SK-N-SH (cell line): ENCODE measurements around the gene CACNA2D1. TPM values are rescaled to one million over a fixed set of nuclear protein-coding genes. Genes with fewer than 3 reads are reported as not detected.

Experiments
- CTCF ChIA-PET: fragments of 300-600, 350-600 bp; formaldehyde crosslinking; extraction: SDS; loops from one replicate; lab custom pipeline; 2021; lab: Yijun Ruan, JAX
- POLR2A ChIA-PET: fragments of 350-600 bp; sonication (Branson Sonifier 250); formaldehyde crosslinking; extraction: SDS; loops from one replicate; lab custom pipeline; 2020; ENCODE audit warnings: antibody characterized with exemption, inconsistent platforms; lab: Yijun Ruan, JAX
- DNase-seq: peaks from one replicate; pipeline ENCODE4 v3.0.0; 2012
- H2AFZ ChIP-seq: fragments of 200-600 bp; sonication (generic); 2 replicates; pipeline ENCODE4 v1.8.1; 2016; ENCODE audit warnings: antibody characterized with exemption, mild to moderate bottlenecking, low read depth
- H3F3A ChIP-seq: fragments of 200-600 bp; sonication (generic); replicated peaks from 2 replicates; pipeline ENCODE3; 2016; ENCODE audit warnings: antibody characterized with exemption, mild to moderate bottlenecking; ENCODE audit not compliant: insufficient read depth
- H3K27ac ChIP-seq, 2 experiments: fragments of 200-500 bp in 1 of 2; fragments of 200-600 bp in 1 of 2; sonication (Bioruptor generic) in 1 of 2; sonication (generic), shearing (Covaris generic) in 1 of 2; 2 replicates each; pipeline versions ENCODE4 v1.5.1 to v1.6.1; 2014 to 2016; ENCODE audit warnings: low read depth in 2 of 2, inconsistent platforms in 1 of 2, low read length in 1 of 2, mild to moderate bottlenecking in 1 of 2, mixed read lengths in 1 of 2
- H3K27me3 ChIP-seq: fragments of 200-600 bp; sonication (generic), shearing (Covaris generic); 2 replicates; pipeline ENCODE4 v1.6.1; 2016; ENCODE audit warnings: mixed run types; ENCODE audit not compliant: insufficient read depth
- H3K36me3 ChIP-seq, 2 experiments: fragments of 200-500 bp in 1 of 2; fragments of 200-600 bp in 1 of 2; sonication (Bioruptor generic) in 1 of 2; sonication (generic) in 1 of 2; replicated peaks in 1 of 2; 2 replicates each; pipeline versions ENCODE3 to v1.5.1; 2014 to 2016; ENCODE audit warnings: low read length in 1 of 2, mild to moderate bottlenecking in 1 of 2; ENCODE audit not compliant: insufficient read depth in 2 of 2, control insufficient read depth in 1 of 2
- H3K4me1 ChIP-seq, 2 experiments: fragments of 200-500 bp in 1 of 2; fragments of 200-600 bp in 1 of 2; sonication (Bioruptor generic) in 1 of 2; sonication (generic), shearing (Covaris generic) in 1 of 2; 2 replicates each; pipeline versions ENCODE4 v1.5.1 to v1.6.1; 2014 to 2016; ENCODE audit warnings: low read depth in 1 of 2, low read length in 1 of 2, mixed run types in 1 of 2; ENCODE audit not compliant: insufficient read depth in 2 of 2, control insufficient read depth in 1 of 2
- H3K4me2 ChIP-seq: fragments of 200-600 bp; sonication (generic), shearing (Covaris generic); 2 replicates; pipeline ENCODE4 v1.6.1; 2017; ENCODE audit warnings: mixed run types
- H3K4me3 ChIP-seq, 2 experiments: fragments of 200-500 bp in 1 of 2; fragments of 200-600 bp in 1 of 2; sonication (Bioruptor generic) in 1 of 2; sonication (generic), shearing (Covaris generic) in 1 of 2; 2 replicates each; pipeline versions ENCODE4 v1.5.1 to v1.8.1; 2014 to 2016; ENCODE audit warnings: low read depth in 2 of 2, inconsistent platforms in 1 of 2, low read length in 1 of 2, mild to moderate bottlenecking in 1 of 2, mixed read lengths in 1 of 2, moderate library complexity in 1 of 2
- H3K79me2 ChIP-seq: fragments of 200-600 bp; sonication (generic); 2 replicates; pipeline ENCODE4 v1.8.1; 2017; ENCODE audit warnings: mild to moderate bottlenecking; ENCODE audit not compliant: insufficient read depth
- H3K9ac ChIP-seq: fragments of 200-600 bp; sonication (generic); 2 replicates; pipeline ENCODE4 v1.6.1; 2017; ENCODE audit warnings: mixed run types
- H3K9me2 ChIP-seq: fragments of 200-600 bp; sonication (generic); 2 replicates; pipeline ENCODE4 v1.6.1; 2017; ENCODE audit warnings: mixed run types
- H3K9me3 ChIP-seq: fragments of 200-600 bp; sonication (generic); 2 replicates; pipeline ENCODE4 v1.6.1; 2017; ENCODE audit warnings: mixed run types, mild to moderate bottlenecking, moderate library complexity
- H4K20me1 ChIP-seq: fragments of 200-600 bp; sonication (generic); 2 replicates; pipeline ENCODE4 v1.6.1; 2017; ENCODE audit warnings: mild to moderate bottlenecking, mixed run types; ENCODE audit not compliant: insufficient read depth
- CHD2 ChIP-seq: fragments of 150-350 bp; IDR thresholded peaks from 2 replicates; pipeline ENCODE4 v1.6.1; 2018; ENCODE audit warnings: low read length; ENCODE audit not compliant: partially characterized antibody
- ELF1 ChIP-seq: IDR thresholded peaks from 2 replicates; pipeline ENCODE4 v1.4.0; 2012
- EZH2phosphoT487 ChIP-seq: fragments of 200-600 bp; sonication (generic); IDR thresholded peaks from 2 replicates; pipeline ENCODE4 v1.6.1; 2017; ENCODE audit warnings: low read depth, mixed run types, mild to moderate bottlenecking, antibody characterized with exemption, moderate library complexity, borderline replicate concordance
- FOSL2 ChIP-seq: IDR thresholded peaks from 2 replicates; pipeline ENCODE4 v1.4.0; 2012; ENCODE audit warnings: low read depth, mild to moderate bottlenecking, moderate library complexity, borderline replicate concordance
- GATA2 ChIP-seq: sonication (generic); formaldehyde crosslinking; IDR thresholded peaks from 2 replicates; pipeline ENCODE4 v1.5.0; 2020; ENCODE audit warnings: mild to moderate bottlenecking, missing genetic modification reagents
- MXI1 ChIP-seq: IDR thresholded peaks from 2 replicates; pipeline ENCODE4 v1.6.1; 2012; ENCODE audit warnings: mild to moderate bottlenecking, low read depth, low read length, improper control_type of control experiment
- POLR2AphosphoS5 ChIP-seq: IDR thresholded peaks from 2 replicates; pipeline ENCODE4 v1.6.1; 2012; ENCODE audit warnings: low read depth, low read length
- RAD21 ChIP-seq: IDR thresholded peaks from 2 replicates; pipeline ENCODE4 v1.6.1; 2012; ENCODE audit warnings: mild to moderate bottlenecking, low read length
- RCOR1 ChIP-seq: fragments of 150-350 bp; IDR thresholded peaks from 2 replicates; pipeline ENCODE4 v1.6.1; 2017; ENCODE audit warnings: antibody characterized with exemption, low read length
- RFX5 ChIP-seq: IDR thresholded peaks from 2 replicates; pipeline ENCODE4 v1.6.1; 2012; ENCODE audit warnings: mild to moderate bottlenecking, improper control_type of control experiment, low read length
- RXRA ChIP-seq: IDR thresholded peaks from 2 replicates; pipeline ENCODE4 v1.4.0; 2012; ENCODE audit warnings: low read depth, mild to moderate bottlenecking, borderline replicate concordance
- SIN3A ChIP-seq: IDR thresholded peaks from 2 replicates; pipeline ENCODE4 v1.6.1; 2012; ENCODE audit warnings: low read depth, mild to moderate bottlenecking, low read length, moderate library complexity, borderline replicate concordance
- SMC3 ChIP-seq: IDR thresholded peaks from 2 replicates; pipeline ENCODE4 v1.6.1; 2012; ENCODE audit warnings: low read depth, low read length, improper control_type of control experiment
- TCF12 ChIP-seq: IDR thresholded peaks from 2 replicates; pipeline ENCODE4 v1.4.0; 2012
- WGBS: methylation state at CpG from one replicate; pipeline ENCODE4 v1.1.6; 2017; ENCODE audit warnings: low lambda C conversion rate; 5-methylcytosine and 5-hydroxymethylcytosine counted together
- polyA plus RNA-seq, 3 experiments: library from polyadenylated mRNA; depleted of rRNA; stranded (reverse); fragments of >200 nt; gene quantifications; 2 replicates each; pipeline ENCODE4 v1.2.3, GENCODE V29; 2012
- TF ChIP-seq, protein P1 (sequence below): IDR thresholded peaks from 2 replicates; pipeline ENCODE4; 2012
- TF ChIP-seq, protein P2 (sequence below): fragments of 150-350 bp; IDR thresholded peaks from 2 replicates; pipeline ENCODE4 v1.6.1; 2016; ENCODE audit warnings: mild to moderate bottlenecking, low read depth, low read length
- TF ChIP-seq, protein P3 (sequence below): IDR thresholded peaks from 2 replicates; pipeline ENCODE4 v1.4.0; 2012; ENCODE audit warnings: low read depth
- TF ChIP-seq, protein P4 (sequence below): fragments of 200-600 bp; sonication (generic); IDR thresholded peaks from 2 replicates; pipeline ENCODE4 v1.6.1; 2017; ENCODE audit warnings: antibody characterized with exemption, mild to moderate bottlenecking, moderate library complexity

CACNA2D1 gene
- polyA plus RNA-seq, 1 of the 3 experiments (the other 2 are of a cell fraction): 3.4 TPM

DNA sequence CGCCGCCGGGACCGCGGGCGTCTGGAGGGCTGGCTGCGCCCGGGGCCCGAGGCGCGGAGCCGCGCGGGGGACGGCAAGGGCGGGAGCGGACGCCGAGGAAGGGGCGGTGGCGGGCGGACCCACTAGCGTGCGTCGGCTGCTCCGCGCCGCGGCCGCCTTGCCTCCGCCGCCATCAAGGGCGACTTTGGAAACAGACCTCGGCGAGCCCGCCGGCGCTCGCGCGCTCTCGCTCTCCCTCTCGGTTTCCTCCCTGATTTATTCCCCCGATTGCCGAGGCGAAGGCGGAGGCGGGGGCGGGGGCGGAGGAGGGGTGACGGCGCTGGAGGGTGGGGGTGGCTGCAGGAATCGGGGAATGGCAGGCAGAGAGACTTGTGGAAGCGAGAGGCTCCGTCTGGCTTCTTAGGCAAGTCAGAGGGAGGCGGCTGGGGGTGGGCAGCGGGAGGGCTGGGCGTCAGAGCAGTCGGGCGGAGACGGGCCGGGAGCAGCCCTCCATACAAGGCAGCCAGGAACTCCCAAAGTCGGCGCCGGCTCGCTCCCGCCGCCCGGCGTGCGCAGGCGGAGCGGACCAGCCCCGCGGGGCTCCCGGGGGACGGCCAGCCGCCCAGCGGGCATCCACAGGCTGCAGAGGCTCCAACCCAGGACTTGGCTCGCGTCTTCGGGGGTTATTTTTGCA, at the start of gene CACNA2D1 (continued):
- TF ChIP-seq, protein P1, sequence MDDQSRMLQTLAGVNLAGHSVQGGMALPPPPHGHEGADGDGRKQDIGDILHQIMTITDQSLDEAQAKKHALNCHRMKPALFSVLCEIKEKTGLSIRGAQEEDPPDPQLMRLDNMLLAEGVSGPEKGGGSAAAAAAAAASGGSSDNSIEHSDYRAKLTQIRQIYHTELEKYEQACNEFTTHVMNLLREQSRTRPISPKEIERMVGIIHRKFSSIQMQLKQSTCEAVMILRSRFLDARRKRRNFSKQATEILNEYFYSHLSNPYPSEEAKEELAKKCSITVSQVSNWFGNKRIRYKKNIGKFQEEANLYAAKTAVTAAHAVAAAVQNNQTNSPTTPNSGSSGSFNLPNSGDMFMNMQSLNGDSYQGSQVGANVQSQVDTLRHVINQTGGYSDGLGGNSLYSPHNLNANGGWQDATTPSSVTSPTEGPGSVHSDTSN: no peak
- TF ChIP-seq GATA2 (CRISPR knock-in tag): peak; percentile 44; the same call in 1 of the 2 replicates
- TF ChIP-seq FOSL2: no peak
- TF ChIP-seq, protein P2, sequence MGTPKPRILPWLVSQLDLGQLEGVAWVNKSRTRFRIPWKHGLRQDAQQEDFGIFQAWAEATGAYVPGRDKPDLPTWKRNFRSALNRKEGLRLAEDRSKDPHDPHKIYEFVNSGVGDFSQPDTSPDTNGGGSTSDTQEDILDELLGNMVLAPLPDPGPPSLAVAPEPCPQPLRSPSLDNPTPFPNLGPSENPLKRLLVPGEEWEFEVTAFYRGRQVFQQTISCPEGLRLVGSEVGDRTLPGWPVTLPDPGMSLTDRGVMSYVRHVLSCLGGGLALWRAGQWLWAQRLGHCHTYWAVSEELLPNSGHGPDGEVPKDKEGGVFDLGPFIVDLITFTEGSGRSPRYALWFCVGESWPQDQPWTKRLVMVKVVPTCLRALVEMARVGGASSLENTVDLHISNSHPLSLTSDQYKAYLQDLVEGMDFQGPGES: no peak
- peak; percentile 3 for TF ChIP-seq CHD2
- TF ChIP-seq, protein P3, sequence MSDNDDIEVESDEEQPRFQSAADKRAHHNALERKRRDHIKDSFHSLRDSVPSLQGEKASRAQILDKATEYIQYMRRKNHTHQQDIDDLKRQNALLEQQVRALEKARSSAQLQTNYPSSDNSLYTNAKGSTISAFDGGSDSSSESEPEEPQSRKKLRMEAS: no peak; the same call in 1 of the 2 replicates
- TF ChIP-seq SIN3A: peak; percentile 79; the same call in 1 of the 2 replicates
- no peak for TF ChIP-seq EZH2phosphoT487
- peak; percentile 8; the same call in 1 of the 2 replicates for TF ChIP-seq ELF1
- no peak for TF ChIP-seq MXI1

DNA sequence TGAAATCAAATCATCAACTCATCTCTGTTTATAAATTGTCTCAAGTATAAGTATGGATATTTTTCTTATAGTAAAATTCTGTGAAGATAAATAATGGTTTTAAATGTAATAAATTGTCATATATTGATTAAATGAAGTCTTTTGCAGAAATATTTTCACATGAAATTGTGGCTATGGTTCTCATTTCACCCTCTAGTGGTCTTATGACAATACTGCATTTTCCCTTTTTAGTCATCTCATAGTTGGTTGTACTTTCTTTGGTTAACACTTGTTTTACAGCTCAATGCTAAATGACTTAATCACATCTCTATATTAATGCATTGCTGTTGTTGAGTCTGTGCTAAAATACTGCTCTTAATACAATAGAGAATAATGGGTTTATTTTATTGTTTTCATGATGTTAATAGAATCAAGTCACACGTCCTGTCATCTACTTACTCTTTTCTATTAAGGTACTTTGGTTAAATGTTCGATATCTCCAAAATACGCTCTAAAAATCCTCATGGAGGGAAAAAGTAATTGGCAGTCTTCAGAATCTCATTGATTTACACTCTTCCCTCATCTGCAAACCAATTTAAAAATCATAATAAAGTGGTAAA, 38.0 kb upstream of the CACNA2D1 start:
- TF ChIP-seq, protein P4, sequence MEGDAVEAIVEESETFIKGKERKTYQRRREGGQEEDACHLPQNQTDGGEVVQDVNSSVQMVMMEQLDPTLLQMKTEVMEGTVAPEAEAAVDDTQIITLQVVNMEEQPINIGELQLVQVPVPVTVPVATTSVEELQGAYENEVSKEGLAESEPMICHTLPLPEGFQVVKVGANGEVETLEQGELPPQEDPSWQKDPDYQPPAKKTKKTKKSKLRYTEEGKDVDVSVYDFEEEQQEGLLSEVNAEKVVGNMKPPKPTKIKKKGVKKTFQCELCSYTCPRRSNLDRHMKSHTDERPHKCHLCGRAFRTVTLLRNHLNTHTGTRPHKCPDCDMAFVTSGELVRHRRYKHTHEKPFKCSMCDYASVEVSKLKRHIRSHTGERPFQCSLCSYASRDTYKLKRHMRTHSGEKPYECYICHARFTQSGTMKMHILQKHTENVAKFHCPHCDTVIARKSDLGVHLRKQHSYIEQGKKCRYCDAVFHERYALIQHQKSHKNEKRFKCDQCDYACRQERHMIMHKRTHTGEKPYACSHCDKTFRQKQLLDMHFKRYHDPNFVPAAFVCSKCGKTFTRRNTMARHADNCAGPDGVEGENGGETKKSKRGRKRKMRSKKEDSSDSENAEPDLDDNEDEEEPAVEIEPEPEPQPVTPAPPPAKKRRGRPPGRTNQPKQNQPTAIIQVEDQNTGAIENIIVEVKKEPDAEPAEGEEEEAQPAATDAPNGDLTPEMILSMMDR: peak; percentile 98
- TF ChIP-seq RFX5: no peak
- no peak for TF ChIP-seq RCOR1
- TF ChIP-seq RAD21: peak; percentile 88
- peak; percentile 89 for TF ChIP-seq SMC3
- TF ChIP-seq POLR2AphosphoS5: no peak
- TF ChIP-seq TCF12: no peak
- no peak for TF ChIP-seq RXRA
- TF ChIP-seq, protein P2: no peak
- no peak overlapping the region for H3K4me2 ChIP-seq
- no peaks in the 10 kb centered on the region for H3K9me2 ChIP-seq
- H3K79me2 ChIP-seq: no peaks in the 10 kb centered on the region
- no peak overlapping the region for H2AFZ ChIP-seq
- no peak overlapping the region for H3K27ac ChIP-seq
- no peaks in the 10 kb centered on the region for H4K20me1 ChIP-seq
- H3F3A ChIP-seq: peaks cover 3% of the 10 kb centered on the region
- CTCF ChIA-PET: interaction anchor here (0.6 to 2.5 kb wide), 83 partner anchors 9 to 984 kb away, joined by 3 to 19 read pairs (median 4); no protein-coding TSS in a partner anchor
- H3K36me3 ChIP-seq: no peaks in the 10 kb centered on the region
- no peak overlapping the region for H3K4me3 ChIP-seq
- 88% methylated on average over 3 of the region's 3 CpGs for WGBS
- H3K4me1 ChIP-seq: peaks cover 0 to 11% of the 10 kb centered on the region in 2 experiments; a peak in 2 of 4 replicates
- no peaks in the 10 kb centered on the region for H3K27me3 ChIP-seq
- peak; percentile 50 for DNase-seq
- H3K9ac ChIP-seq: no peak overlapping the region
- POLR2A ChIA-PET: no interaction called here
- H3K9me3 ChIP-seq: no peaks in the 10 kb centered on the region
